GM10248 (cell line): ENCODE results near the gene KLHL6.

Experiments used
- CTCF ChIA-PET: fragments of 300-600 bp; sonication (Branson Sonifier 250); formaldehyde crosslinking; extraction: SDS; loops from one replicate; lab custom pipeline; 2021; ENCODE audit warnings: antibody characterized with exemption; lab: Yijun Ruan, JAX
- POLR2A ChIA-PET: fragments of 350-650 bp; sonication (Branson Sonifier 250); formaldehyde crosslinking; extraction: SDS; loops from one replicate; lab custom pipeline; 2020; ENCODE audit warnings: antibody characterized with exemption; lab: Yijun Ruan, JAX
- DNase-seq: peaks from one replicate; pipeline ENCODE4 v3.0.0; 2012; ENCODE audit errors: extremely low spot score
- CTCF ChIP-seq: IDR thresholded peaks from 2 replicates; pipeline ENCODE4 v1.5.1; 2012; ENCODE audit warnings: mild to moderate bottlenecking, low read depth; ENCODE audit errors: extremely low read depth, missing control alignments, control extremely low read depth

Gene KLHL6

GRCh38 chr3:183545708-183546107 lies 9.8 kb downstream of the KLHL6 start:
- DNase-seq: no peak
- TF ChIP-seq CTCF: no peak
- CTCF ChIA-PET: interaction anchor here (1.1 to 4.0 kb wide), 2 partner anchors 7 to 18 kb away, joined by 3 to 23 read pairs; no protein-coding TSS in a partner anchor
- POLR2A ChIA-PET: no interaction called here

- no peak for TF ChIP-seq CTCF
- ChIA-PET POLR2A (no interaction called here), CTCF (interaction anchor here (0.9 to 3.1 kb wide), 9 partner anchors 10 to 87 kb away, joined by 3 to 19 read pairs (median 4); partner anchors contain the start of gene KLHL6)
- DNase-seq: no peak
Measured at GRCh38 chr3:183542355-183542754, 13.2 kb downstream of the KLHL6 start.

- peak; percentile 52 for DNase-seq
- CTCF ChIA-PET: interaction anchor here (0.9 to 3.1 kb wide), 12 partner anchors 8 to 88 kb away, joined by 3 to 19 read pairs (median 4); partner anchors contain the start of gene KLHL6
- no peak for TF ChIP-seq CTCF
- POLR2A ChIA-PET: no interaction called here
Measured at GRCh38 chr3:183541738-183542137, 13.8 kb downstream of the KLHL6 start.

GRCh38 chr3:183541235-183541655 lies 14.3 kb downstream of the KLHL6 start:
- peak; percentile 6 for TF ChIP-seq CTCF
- no peak for DNase-seq
- ChIA-PET POLR2A (interaction anchor here (1.3 kb wide), 1 partner anchor 11 kb away, joined by 4 read pairs; no protein-coding TSS in a partner anchor), CTCF (interaction anchor here (0.7 to 3.1 kb wide), 12 partner anchors 9 to 89 kb away, joined by 3 to 19 read pairs (median 4); partner anchors contain the start of gene KLHL6)

GRCh38 chr3:183540501-183541234 lies 14.8 kb downstream of the KLHL6 start:
- DNase-seq: peak; percentile 45
- ChIA-PET CTCF (interaction anchor here (0.7 to 3.1 kb wide), 11 partner anchors 9 to 226 kb away, joined by 3 to 19 read pairs (median 4); partner anchors contain the start of gene KLHL6), POLR2A (interaction anchor here (1.3 kb wide), 1 partner anchor 11 kb away, joined by 4 read pairs; no protein-coding TSS in a partner anchor)
- TF ChIP-seq CTCF: no peak

- CTCF ChIA-PET: interaction anchor here (0.8 to 4.0 kb wide), 6 partner anchors 7 to 227 kb away, joined by 3 to 23 read pairs (median 4); no protein-coding TSS in a partner anchor
- DNase-seq: no peak
- TF ChIP-seq CTCF: no peak
- POLR2A ChIA-PET: no interaction called here
Measured at GRCh38 chr3:183539811-183540210, 15.7 kb downstream of the KLHL6 start.
